ENCODE data around the gene HELZ.
"Not testable (repeated sequence)": the region's sequence is repeated elsewhere in the genome, so short reads cannot be mapped to it uniquely, and the experiment has no call there.

Gene HELZ

DNA sequence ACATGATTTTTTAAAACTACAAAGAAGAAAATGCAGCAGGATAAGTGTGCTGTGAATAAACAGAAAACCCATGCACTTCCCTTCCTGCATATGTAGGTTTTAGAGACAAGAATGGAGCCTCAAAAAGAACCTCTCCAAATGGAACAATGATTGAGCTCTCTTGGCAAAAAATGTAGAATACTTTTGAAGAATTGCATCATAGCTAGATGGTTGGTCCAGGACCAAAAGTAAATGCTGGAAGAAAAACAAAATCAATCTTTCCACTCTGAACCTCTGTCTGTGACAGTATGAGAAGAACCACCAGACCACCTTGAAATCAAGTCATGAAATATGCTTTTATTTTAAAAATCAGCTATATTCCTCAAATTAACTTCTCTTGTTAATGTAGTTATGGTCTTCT lies 17.5 kb downstream of the HELZ start:
- DNase-seq (ENCODE audit: low spot score) = no peak

DNA sequence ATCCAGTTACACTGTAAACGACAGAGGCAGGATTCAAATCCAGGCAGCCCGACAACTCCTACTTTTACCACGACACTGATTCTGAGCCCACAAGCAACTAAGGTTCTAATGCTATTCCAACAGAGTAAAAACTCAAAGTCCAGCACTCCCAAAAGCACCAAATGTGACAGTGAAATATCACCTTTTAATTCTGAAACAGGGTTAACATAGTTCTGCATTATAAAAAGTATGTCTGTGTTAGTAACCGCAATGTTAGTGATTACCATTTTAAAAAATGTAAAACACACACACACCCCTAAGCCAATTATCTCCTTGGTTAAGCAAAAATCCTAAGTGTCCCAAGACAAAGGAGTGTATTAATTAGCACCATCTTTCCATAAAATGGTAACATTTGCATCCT lies 19.7 kb downstream of the HELZ start:
- no peak for DNase-seq (ENCODE audit: low spot score)

DNA sequence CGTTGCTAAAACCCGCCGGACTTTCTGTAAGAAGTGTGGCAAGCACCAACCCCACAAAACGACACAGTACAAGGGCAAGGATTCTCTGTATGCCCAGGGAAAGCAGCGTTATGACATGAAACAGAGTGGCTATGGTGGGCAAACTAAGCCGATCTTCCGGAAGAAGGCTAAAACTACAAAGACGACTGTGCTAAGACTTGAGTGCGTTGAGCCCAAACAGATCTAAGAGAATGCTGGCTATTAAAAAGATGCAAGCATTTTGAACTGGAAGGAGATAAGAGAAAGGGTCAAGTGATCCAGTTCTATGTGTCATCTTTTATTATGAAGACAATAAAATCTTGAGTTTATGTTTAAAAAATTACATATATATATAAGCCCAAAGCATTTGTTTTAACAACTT lies 20.3 kb downstream of the HELZ start:
- no peak for DNase-seq (ENCODE audit: low spot score)

DNA sequence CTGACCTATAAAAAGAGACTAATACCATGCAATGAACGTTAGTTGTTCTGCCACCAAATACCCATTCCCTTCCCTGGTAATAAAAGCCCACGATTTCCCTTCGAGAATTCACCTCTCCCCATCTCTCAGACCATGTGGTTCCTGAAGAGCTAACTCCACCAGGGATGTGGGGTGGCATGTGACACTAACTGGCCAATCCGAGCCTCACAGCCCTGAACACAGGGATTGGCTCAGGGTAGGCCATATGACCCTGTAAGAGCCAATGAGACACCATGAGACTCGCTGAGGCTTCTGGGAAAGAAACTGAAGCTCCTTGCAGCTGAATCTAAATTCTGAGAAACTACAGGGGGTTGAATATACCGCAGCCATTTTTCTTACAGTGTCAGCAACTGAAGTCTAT lies 21.1 kb downstream of the HELZ start:
- no peak for DNase-seq (ENCODE audit: low spot score)

DNA sequence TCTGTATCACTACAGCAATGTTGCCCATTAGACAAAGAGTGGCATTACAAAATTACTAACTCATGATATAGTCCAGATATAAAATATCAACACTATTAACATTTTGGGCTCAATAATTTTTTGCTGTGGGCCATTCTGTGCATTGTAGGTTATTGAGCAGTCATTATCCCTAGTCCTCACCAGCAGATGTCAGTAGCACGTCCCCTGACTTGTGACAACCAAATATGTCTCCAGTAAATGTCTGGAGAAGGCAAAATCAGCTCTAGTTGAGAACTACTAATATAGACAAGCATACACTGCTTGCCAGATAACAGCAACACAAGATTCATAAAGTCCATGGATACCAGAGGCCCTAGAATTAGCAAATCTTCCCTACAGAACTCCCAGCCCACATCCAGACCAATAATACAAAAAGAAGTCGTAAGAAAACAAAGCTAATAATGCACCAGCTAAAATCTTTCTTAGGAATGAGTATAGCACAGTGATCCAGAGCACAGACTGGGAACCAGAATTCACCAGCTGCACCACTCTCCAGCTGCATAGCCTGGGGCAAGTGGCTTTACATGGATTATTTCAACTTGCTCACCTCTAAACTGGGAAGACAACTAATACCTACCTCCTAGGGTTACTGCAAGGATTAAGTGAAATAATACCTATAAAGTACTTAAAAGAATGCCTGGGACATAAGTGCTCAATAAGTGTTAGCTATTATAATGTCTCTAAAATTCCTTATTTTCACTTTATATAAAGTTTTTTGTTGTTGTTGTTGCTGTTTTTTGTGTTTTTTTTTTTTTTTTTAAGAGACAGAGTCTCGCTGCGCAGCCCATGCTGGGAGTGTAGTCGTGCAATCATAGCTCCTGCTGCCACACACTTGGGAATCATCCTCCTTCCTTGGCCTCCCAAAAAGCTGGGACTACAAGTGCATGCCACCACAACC lies 23.7 kb downstream of the HELZ start:
- DNase-seq (ENCODE audit: low spot score) = peak; percentile 22

DNA sequence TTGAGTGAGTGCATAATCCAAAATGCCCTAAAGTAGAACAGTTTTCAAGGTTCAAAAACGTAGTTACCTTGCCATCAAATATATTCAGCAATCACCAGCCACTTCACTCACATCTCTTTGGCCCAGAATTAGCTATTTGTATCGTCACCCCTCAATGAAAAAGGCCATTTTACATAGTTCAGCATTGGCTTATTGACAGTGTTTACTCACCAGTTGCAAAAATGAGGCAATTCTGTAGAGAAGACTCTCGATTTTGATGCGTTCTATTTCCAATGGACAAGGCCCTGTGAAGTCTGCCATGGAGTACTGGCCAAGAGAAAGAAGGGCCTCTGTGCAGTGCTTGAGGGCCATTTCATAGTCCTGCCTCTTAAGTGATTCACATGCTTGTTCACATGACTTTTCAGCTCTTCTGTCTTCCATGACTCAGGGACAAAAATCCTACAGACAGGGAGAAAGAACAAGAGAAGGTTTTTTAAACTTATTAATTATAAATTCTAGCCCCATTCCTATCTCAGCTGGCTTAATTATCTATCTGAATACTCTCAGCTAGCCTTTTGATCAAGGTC lies 26.5 kb downstream of the HELZ start:
- no peak for DNase-seq (ENCODE audit: low spot score)

DNA sequence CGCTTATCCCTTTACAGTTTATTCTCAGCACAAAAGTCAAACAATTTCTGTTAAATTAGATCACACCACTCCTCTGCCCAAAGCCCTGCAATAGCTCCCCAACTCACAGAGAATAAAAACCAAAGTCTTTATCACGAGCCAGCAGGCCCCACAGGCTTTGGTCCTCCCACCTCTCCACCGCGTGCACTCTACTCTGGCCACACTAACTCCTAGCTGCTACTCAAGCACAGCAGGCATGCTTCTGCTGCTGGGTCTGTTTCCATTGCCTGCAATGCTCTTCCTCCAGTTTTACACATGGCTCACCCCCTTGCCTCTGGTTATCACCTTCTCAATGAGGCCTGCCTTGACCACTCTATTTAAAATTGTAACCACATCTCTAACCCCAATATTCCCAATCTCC lies 27.6 kb downstream of the HELZ start:
- no peak for DNase-seq (ENCODE audit: low spot score)

DNA sequence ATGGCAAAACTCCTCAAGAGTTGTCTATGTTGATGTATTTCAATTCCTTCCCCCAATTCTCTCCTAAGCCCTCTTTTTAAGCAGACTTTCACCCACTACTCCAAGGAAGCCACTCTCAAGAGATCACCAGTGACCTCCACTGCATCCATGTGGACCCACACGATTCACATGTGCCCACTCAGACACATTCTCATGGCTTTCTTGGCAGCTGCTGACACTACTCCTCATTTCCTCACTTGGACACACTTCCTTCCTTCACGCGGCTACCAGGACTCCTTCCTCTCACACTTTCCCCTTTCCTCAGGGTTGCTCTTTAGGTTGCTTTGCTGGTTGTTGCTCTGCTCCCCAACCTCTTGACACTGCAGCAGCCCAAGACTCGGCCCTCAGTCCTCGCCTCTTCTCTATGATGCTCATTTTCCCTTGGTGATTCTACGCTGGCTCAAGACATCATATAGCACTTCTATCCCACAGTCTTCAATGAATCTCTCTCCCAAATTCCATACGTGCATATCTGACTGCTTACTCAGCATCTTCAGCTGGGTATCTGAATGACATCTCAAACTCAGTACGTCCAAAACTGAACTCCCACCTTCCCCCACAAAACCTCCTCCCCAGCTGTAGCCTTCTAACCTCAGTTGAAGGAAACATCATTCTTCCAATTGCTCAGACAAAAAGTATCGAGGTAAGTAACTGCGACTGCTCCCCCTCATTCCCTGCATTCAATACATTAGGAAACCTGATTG lies 28.2 kb downstream of the HELZ start:
- DNase-seq (ENCODE audit: low spot score) = no peak

DNA sequence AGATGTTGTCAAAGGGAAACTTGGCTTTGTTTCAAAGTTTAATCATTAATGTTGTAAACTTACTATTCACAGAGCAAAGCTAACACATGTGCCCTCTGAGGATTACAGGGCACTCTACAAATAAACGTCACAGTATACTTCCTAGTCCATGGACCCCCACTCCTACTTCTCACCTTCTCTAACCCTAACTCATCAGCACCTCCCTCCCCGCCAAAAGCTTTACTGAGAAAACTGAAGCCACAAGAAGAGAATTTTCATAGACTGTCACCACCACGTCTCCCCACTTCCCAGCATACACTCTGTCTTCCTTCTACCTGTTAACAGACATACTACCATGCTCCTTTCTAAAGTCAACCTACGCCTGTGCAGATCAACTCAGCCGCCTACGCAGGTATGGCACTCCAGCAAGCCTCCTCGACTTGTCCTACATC lies 29.0 kb downstream of the HELZ start:
- no peak for DNase-seq (ENCODE audit: low spot score)

DNA sequence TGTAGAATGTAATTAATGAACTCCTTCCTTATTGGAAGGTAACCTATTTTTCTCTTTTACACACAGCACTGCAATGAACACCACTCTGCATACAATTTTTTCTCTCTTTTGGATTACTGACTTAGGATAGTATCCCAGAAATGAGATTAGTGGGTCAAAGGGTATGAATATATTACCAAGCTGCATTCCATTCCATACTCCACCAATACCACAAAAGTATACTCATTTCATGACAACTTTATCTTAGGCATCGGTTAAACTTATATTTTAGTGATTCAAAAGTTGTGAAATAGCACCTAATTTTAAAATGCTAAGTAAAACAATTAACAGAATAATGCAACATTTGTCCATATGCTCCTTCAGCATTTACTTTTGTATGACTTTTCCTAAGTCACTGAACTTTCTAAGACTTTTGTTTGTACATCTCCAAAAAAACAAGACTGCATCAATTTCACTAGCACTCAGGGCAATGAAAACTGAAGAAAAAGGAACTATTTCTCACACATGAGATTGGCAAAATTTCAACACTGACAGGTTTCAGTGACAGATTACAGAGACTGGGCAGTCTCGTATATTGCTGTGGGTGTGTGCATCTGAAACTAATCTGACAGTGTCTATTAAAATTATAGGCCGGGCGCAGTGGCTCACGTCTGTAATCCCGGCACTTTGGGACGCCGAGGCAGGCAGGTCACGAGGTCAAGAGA lies 32.1 kb downstream of the HELZ start:
- DNase-seq (ENCODE audit: low spot score) = no peak

DNA sequence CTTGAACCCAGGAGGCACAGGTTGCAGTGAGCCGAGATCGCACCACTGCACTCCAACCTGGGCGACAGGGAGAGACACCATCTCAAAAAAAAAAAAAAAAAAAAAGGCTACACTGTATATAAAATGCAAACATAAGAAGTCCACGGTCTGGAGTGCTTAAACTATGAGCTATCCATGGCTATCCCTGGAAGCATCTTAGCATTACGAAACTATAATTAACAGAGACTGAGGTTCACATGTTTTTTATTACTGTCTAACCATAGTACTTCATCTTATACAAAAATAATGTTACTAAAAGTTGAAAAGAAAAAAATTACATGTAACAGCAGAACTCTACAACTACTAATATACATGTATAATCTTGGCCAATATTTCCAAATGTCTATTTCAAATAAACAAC lies 32.8 kb downstream of the HELZ start:
- no peak for DNase-seq (ENCODE audit: low spot score)

DNA sequence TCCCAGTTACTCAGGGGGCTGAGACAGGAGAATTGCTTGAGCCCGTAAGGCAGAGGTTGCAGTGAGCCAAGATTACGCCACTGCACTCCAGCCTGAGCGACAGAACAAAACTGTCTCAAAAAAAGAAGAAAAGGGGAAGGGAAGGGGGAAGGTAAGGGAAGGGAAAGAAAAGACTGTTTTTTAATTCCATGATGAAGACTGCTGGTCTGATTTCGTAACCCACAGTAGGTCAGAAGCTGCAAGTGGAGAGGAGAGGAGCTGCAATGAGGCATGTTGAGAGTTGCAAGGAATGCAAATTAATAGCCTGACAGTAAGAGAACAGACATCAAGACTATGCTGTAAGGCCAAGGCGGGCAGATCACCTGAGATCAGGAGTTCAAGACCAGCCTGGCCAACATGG lies 33.3 kb downstream of the HELZ start:
- DNase-seq (ENCODE audit: low spot score) = no peak

DNA sequence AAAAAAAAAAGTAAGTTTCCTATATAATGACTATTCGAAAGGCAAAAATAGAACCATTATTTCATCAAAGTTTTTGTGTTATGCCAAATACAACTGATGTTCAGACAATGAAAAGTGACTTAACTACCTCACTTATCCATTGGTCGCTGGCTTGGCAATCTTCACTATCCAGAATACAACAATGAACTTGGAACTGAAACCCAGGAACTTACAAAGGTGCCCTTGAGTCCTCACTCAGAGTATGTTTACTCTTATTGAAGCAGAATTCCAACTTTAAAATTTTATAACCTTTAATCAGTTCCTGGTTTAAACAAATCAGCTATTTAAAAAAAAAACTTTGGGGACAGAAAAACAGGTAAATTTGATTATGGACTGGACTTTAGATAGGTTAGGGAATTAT lies 34.1 kb downstream of the HELZ start:
- DNase-seq (ENCODE audit: low spot score) = no peak

DNA sequence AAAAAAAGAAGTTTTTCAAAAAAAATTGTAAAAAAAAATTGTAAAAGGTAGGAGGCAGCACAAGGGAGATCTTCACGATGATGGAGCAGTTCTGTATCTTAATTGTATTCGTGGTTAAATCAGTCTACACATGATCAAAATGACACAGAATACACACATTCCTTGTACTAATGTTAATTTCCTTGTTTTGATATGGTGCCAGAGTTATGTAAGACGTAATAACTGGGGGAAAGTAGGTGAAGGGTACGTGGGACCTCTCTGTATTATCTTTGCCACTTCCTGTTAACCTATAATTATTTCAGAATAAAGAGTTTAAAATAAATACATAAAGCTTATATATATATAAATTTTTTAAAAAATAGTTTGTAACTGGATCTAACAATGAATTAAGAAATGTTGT lies 36.8 kb downstream of the HELZ start:
- DNase-seq (ENCODE audit: low spot score) = no peak

DNA sequence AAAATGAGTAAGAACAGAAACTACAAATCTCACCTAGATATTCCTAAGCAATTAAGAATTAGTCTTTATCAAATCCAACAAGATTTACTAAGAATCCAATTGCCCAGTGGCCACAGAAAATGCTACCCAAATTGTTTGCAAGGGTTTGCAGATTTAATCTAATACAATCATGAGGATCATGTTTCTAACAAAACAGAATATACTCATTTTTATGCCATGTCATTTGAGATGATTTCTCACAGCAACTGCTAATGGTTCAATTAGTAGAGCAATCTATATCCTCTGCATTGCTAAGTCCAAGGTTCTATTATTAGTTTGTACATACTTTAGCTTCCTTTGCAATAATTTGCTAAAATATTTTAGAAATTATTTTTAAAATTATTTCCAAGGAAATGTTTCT lies 41.2 kb downstream of the HELZ start:
- no peak for DNase-seq (ENCODE audit: low spot score)

DNA sequence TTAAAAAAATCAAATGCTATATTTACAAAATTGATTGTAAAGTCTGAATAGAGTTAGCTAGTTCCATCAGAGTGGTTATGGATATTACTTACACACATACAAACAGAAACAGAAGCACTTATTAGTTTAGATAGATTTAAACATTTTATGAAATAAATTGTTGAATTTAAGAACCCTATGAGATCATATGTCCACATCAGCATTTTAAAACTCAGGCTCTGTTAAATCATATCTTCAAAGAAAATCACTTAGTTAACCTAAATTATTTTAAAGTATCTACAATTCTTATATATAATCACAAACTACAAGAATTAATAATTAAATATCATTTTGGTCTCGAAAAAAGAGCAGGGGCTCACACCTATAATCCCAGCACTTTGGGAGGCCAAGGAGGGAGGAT lies 42.5 kb downstream of the HELZ start:
- no peak for DNase-seq (ENCODE audit: low spot score)

DNA sequence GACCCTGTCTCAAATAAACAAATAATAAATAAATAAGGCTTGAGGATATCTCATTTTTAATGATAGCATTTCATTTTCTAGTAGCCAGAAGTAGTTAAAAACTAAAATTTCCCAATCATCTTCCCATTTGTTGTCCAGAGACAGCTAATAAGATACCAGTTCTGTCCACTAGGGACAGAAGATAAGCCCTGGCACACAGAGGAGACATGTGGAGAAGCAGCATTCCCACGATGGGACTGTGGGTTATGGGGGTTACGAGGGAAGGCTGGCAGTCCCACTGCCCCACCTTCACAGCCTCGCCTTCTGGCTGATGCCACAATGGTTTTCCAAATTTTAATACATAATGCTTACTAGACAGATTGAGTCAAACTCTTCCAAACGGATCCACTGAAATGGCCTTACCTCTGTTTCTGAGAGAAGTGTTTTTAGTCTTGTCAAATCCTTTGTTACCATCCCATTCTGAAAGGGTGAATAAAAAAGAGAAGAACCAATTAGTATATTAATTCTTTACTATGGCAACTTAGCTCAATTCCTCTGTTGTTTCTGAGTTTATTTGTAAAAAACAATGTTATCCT lies 44.2 kb downstream of the HELZ start:
- DNase-seq (ENCODE audit: low spot score) = peak; percentile 31

DNA sequence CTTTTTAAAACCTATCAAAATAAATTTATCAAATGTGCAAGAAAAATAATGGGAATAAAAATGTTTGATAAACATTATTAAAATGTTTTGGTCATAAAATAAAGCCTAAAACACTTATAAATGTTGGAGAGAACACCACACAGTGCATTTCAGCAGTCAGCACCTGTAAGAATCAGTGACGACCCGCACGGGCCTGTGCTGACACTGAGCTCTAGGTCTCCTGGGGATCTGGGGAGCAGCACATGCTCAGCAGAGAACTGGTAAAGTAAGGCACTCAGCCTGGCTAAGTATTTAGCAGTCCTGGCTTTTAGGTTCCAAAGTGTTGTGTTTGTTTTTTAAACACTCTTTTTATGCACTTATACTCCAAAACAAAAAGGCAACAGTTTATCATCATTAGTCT lies 46.9 kb downstream of the HELZ start:
- no peak for DNase-seq (ENCODE audit: low spot score)

DNA sequence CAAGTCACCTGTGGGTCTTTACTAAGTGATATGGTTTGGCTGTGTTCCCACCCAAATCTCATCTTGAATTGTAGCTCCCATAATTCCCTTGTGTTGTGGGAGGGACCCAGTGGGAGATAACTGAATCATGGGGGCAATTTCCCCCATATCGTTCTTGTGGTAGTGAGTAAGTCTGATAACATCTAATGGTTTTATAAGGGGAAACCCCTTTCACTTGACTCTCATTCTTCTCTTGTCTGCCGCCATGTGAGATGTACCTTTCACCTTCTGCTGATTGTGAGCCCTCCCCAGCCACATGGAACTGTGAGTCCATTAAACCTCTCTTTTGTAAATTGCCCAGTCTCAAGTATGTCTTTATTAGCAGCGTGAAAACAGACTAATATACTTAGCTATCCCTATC lies 48.0 kb downstream of the HELZ start:
- not testable (repeated sequence) for DNase-seq (ENCODE audit: low spot score)

DNA sequence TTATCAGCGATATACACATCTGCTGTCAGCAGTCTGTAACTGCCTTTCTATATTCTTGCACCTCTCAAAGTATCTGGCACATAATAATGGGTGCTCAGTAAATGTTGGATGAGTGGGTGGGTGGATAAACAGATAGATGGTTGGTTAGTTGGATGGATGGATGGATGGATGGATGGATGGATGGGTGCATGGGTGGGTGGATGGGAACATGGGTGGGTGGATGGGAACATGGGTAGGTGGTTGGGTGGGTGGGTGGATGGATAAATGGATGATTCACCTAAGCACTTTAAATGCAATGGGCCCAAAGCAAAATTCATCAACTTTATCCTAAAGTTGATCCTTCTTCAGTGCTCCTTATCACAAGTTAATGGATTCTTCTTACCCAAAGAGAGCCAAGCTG lies 48.6 kb downstream of the HELZ start:
- no peak for DNase-seq (ENCODE audit: low spot score)

DNA sequence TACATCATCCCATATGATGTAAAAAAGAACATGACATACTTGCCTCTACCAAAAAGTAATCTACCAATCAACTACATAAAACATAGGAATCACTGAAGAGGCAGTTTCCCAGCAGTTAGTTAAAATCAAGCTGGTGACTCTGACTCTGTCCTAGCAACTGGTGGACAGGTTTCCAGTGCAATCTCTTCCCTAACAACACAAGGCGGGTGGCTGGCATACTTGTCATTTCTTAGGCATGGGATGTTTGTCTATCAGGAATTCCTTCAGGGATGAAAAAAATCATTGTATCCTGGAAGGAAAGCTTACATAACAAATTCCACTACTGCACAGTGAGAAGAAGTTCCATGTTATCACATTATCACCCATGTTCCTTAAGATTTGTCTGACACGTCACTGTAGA lies 50.9 kb downstream of the HELZ start:
- no peak for DNase-seq (ENCODE audit: low spot score)

DNA sequence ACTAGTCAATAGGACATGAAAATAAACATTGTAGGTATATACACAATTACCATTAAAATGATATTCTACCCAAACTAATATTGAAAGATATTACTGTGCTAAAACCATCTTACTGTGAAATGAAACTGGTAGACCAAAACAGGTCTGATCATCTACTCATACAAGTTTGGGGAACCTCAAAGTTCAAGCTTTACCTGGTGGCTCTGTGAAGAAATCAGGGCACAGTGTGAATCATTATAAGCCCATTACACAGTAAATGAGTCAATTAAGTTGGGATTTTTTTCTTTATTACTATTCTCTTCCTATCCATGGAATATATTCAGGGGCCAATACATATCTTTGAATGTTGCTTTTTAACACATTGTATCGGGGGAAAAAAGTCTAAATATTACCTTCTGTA lies 57.1 kb downstream of the HELZ start:
- no peak for DNase-seq (ENCODE audit: low spot score)
